A549 (cell line): ENCODE results near the gene IQUB.

Experiments used
- EP300 ChIP-seq, 2 experiments: fragments of >200 bp; sonication (Bioruptor Twin); formaldehyde crosslinking; IDR thresholded peaks; 2 replicates in 1 of 2; 3 replicates in 1 of 2; pipeline ENCODE4 v1.6.1; 2016 to 2017
- MAX ChIP-seq: IDR thresholded peaks from 2 replicates; pipeline ENCODE4 v1.6.1; 2012
- NPAS2 ChIP-seq: fragments of 250-450 bp; sonication (Bioruptor Pico); IDR thresholded peaks from 2 replicates; pipeline ENCODE4 v1.8.0; 2022; ENCODE audit warnings: mild to moderate bottlenecking, moderate library complexity, borderline replicate concordance
- PHF8 ChIP-seq: fragments of 200-600 bp; sonication (generic); IDR thresholded peaks from 2 replicates; pipeline ENCODE4 v1.6.1; 2016; ENCODE audit warnings: low read depth, mild to moderate bottlenecking, antibody characterized with exemption, moderate library complexity, borderline replicate concordance
- POLR2A ChIP-seq: IDR thresholded peaks from 2 replicates; pipeline ENCODE4 v1.6.1; 2012; ENCODE audit warnings: mild to moderate bottlenecking, low read length
- RAD21 ChIP-seq, 2 experiments: fragments of >200 bp in 1 of 2; sonication (Bioruptor Twin) in 1 of 2; formaldehyde crosslinking in 1 of 2; IDR thresholded peaks in 1 of 2; conservative IDR thresholded peaks in 1 of 2; 2 replicates in 1 of 2; 3 replicates in 1 of 2; pipeline ENCODE4 v1.6.1; 2012 to 2018; ENCODE audit warnings: inconsistent platforms in 1 of 2
- RFX5 ChIP-seq: fragments of 450-650 bp; IDR thresholded peaks from 2 replicates; pipeline ENCODE4 v1.7.1; 2014; ENCODE audit warnings: antibody characterized with exemption, mild to moderate bottlenecking, moderate library complexity
- SREBF2 ChIP-seq: fragments of 450-650 bp; IDR thresholded peaks from 2 replicates; pipeline ENCODE4 v1.6.1; 2014; ENCODE audit warnings: mild to moderate bottlenecking, moderate library complexity
- ZSCAN20 ChIP-seq: fragments of 250-450 bp; sonication (Bioruptor Pico); IDR thresholded peaks from 2 replicates; pipeline ENCODE4 v1.8.0; 2022; ENCODE audit warnings: mild to moderate bottlenecking, moderate library complexity
- TF ChIP-seq, protein P1 (sequence below): fragments of >200 bp; sonication (Bioruptor Twin); formaldehyde crosslinking; IDR thresholded peaks from 3 replicates; pipeline ENCODE4 v1.5.1; 2016
- TF ChIP-seq, protein P2 (sequence below): IDR thresholded peaks from 2 replicates; pipeline ENCODE4 v1.6.1; 2012; ENCODE audit warnings: low read depth, borderline replicate concordance

DNA sequence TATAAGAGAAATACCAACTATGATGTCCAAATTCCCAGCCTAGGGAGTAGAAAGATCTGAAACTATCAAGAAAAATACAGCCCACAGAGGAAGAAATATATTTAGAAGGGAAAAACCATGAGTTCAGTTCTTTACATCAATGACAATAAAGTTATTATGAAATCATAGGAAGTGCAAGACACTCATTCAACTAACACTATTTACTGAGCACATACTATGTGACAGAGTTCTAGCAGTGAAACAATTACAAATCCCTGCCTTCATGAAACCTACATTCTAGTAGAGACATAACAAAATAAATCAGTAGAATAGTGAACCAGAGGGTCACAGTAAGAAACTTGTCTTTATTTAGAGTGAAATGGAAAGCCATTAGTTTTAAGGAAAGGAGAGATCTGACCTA is 21.1 kb upstream of the IQUB start:
- TF ChIP-seq, protein P1, sequence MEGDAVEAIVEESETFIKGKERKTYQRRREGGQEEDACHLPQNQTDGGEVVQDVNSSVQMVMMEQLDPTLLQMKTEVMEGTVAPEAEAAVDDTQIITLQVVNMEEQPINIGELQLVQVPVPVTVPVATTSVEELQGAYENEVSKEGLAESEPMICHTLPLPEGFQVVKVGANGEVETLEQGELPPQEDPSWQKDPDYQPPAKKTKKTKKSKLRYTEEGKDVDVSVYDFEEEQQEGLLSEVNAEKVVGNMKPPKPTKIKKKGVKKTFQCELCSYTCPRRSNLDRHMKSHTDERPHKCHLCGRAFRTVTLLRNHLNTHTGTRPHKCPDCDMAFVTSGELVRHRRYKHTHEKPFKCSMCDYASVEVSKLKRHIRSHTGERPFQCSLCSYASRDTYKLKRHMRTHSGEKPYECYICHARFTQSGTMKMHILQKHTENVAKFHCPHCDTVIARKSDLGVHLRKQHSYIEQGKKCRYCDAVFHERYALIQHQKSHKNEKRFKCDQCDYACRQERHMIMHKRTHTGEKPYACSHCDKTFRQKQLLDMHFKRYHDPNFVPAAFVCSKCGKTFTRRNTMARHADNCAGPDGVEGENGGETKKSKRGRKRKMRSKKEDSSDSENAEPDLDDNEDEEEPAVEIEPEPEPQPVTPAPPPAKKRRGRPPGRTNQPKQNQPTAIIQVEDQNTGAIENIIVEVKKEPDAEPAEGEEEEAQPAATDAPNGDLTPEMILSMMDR, result no peak
- TF ChIP-seq POLR2A (no peak), NPAS2 (no peak), MAX (no peak), EP300 (IDR thresholded peaks at IDR 0.05) (no peak), RFX5 (no peak), ZSCAN20 (CRISPR knock-in tag) (no peak), RAD21 (conservative IDR thresholded peaks at IDR 0.05 in 1 of 2, IDR thresholded peaks at IDR 0.05 in 1 of 2) (no peak), SREBF2 (no peak), PHF8 (no peak)
- TF ChIP-seq, protein P2, sequence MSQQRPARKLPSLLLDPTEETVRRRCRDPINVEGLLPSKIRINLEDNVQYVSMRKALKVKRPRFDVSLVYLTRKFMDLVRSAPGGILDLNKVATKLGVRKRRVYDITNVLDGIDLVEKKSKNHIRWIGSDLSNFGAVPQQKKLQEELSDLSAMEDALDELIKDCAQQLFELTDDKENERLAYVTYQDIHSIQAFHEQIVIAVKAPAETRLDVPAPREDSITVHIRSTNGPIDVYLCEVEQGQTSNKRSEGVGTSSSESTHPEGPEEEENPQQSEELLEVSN, result no peak
